Chondrocyte (in vitro differentiated cells): ENCODE measurements around the gene FYB2. TPM values are rescaled to one million over a fixed set of nuclear protein-coding genes. Genes with fewer than 3 reads are reported as not detected.

ENCODE experiments used
- DNase-seq: peaks from one replicate; pipeline ENCODE4 v3.0.0; 2021; ENCODE audit warnings: mixed read lengths, low spot score
- H3K27ac Mint-ChIP-seq: one replicate; pipeline ENCODE4 v1.8.0; 2021; ENCODE audit warnings: mild to moderate bottlenecking, moderate library complexity, mixed read lengths; ENCODE audit not compliant: unreplicated experiment
- H3K27me3 Mint-ChIP-seq: 2 replicates; pipeline ENCODE4 v1.8.0; 2021; ENCODE audit warnings: low read depth, mixed read lengths
- H3K36me3 Mint-ChIP-seq: 2 replicates; pipeline ENCODE4 v1.8.0; 2021; ENCODE audit warnings: low read depth, mixed read lengths
- H3K4me1 Mint-ChIP-seq: 2 replicates; pipeline ENCODE4 v1.8.0; 2021; ENCODE audit warnings: low read depth, mild to moderate bottlenecking, mixed read lengths
- H3K4me3 Mint-ChIP-seq: one replicate; pipeline ENCODE4 v1.8.0; 2021; ENCODE audit warnings: mild to moderate bottlenecking, moderate library complexity, mixed read lengths; ENCODE audit not compliant: unreplicated experiment
- H3K9me3 Mint-ChIP-seq: 2 replicates; pipeline ENCODE4 v1.8.0; 2021; ENCODE audit warnings: low read depth, mixed read lengths
- total RNA-seq: library from RNA; stranded (reverse); gene quantifications from 3 replicates; pipeline ENCODE4 v1.2.1, GENCODE V29; 2021
- TF ChIP-seq, protein P1 (sequence below): fragments of 200-600 bp; sonication (generic); IDR thresholded peaks from 2 replicates; pipeline ENCODE4 v1.5.0; 2021; ENCODE audit warnings: antibody characterized with exemption, mild to moderate bottlenecking, moderate library complexity

FYB2 gene
- total RNA-seq, 1 donor from 2014 or later: 0.10 TPM

DNA sequence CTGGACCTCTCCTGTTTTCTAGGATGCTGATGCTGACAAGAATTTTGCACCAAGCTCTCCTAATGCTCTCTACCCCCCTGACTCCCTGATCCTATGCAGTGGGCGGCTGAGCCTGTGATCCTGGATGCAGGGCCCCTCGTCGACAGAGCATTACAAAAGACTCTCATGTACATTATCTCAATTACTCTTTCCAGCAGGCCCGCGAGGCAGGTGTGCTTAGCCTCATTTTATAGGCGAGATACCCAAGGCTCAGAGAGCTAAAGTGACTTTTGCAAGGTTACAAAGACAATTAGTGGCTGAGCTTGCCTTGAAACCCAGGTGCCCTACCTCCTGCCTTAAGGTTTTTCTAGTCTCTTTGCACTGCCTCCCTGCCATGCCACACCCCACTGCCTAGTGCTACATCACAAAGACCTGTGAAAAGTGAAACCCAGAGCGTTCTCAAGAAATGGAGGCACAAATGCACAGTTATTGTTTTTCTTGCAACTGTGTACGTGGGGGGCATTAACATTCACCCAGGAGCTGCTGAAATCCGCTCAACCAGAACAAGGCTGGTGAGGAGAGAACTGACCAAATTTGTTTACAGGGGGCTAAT lies 25.4 kb upstream of the FYB2 start:
- no peaks in the 10 kb centered on the region for H3K36me3 Mint-ChIP-seq
- no peak overlapping the region for H3K27ac Mint-ChIP-seq
- no peaks in the 10 kb centered on the region for H3K4me1 Mint-ChIP-seq
- TF ChIP-seq, protein P1, sequence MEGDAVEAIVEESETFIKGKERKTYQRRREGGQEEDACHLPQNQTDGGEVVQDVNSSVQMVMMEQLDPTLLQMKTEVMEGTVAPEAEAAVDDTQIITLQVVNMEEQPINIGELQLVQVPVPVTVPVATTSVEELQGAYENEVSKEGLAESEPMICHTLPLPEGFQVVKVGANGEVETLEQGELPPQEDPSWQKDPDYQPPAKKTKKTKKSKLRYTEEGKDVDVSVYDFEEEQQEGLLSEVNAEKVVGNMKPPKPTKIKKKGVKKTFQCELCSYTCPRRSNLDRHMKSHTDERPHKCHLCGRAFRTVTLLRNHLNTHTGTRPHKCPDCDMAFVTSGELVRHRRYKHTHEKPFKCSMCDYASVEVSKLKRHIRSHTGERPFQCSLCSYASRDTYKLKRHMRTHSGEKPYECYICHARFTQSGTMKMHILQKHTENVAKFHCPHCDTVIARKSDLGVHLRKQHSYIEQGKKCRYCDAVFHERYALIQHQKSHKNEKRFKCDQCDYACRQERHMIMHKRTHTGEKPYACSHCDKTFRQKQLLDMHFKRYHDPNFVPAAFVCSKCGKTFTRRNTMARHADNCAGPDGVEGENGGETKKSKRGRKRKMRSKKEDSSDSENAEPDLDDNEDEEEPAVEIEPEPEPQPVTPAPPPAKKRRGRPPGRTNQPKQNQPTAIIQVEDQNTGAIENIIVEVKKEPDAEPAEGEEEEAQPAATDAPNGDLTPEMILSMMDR: no peak
- no peak for DNase-seq
- H3K27me3 Mint-ChIP-seq: peaks cover 21% of the 10 kb centered on the region
- H3K4me3 Mint-ChIP-seq: no peak overlapping the region
- H3K9me3 Mint-ChIP-seq: peaks cover 4% of the 10 kb centered on the region

GRCh38 chr1:56843544-56843943 lies 24.3 kb upstream of the FYB2 start:
- H3K9me3 Mint-ChIP-seq: peaks cover 10% of the 10 kb centered on the region
- TF ChIP-seq, protein P1: no peak
- DNase-seq: no peak
- H3K27ac Mint-ChIP-seq: no peak overlapping the region
- H3K4me3 Mint-ChIP-seq: no peak overlapping the region
- no peaks in the 10 kb centered on the region for H3K36me3 Mint-ChIP-seq
- peaks cover 21% of the 10 kb centered on the region for H3K27me3 Mint-ChIP-seq
- H3K4me1 Mint-ChIP-seq: no peaks in the 10 kb centered on the region

GRCh38 chr1:56838759-56839158 lies 19.6 kb upstream of the FYB2 start:
- Mint-ChIP-seq H3K9me3 (peaks cover 10% of the 10 kb centered on the region), H3K27ac (no peak overlapping the region), H3K36me3 (no peaks in the 10 kb centered on the region), H3K4me3 (no peak overlapping the region), H3K27me3 (peaks cover 6% of the 10 kb centered on the region), H3K4me1 (no peaks in the 10 kb centered on the region)
- TF ChIP-seq, protein P1: no peak
- no peak for DNase-seq

- peaks cover 8% of the 10 kb centered on the region for H3K4me1 Mint-ChIP-seq
- H3K4me3 Mint-ChIP-seq: no peak overlapping the region
- no peak overlapping the region for H3K27ac Mint-ChIP-seq
- TF ChIP-seq, protein P1: no peak
- no peak for DNase-seq
- peaks cover 10% of the 10 kb centered on the region for H3K9me3 Mint-ChIP-seq
- no peaks in the 10 kb centered on the region for H3K36me3 Mint-ChIP-seq
- H3K27me3 Mint-ChIP-seq: peaks cover 4% of the 10 kb centered on the region
These were observed 18.2 kb upstream of the FYB2 start for GRCh38 chr1:56837244-56837939.

DNA sequence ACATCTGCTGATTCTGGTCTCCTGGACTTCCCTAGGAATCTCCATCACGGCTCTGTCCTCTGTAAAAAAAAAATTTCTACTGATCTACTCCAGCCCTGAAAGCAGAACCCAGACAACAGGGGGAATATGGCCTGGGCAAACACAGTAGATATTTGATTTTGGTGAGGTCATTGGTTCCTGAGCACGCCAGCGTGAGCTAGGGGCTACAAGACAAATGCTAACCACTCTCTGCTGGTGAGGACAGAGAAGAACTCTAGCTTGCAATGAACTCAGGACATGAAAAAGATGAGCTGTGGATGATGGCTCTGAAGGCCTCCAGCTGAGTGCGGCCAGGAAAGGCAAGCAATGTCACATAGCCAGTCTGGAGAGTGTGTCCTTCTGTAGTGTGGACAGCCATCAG lies 17.2 kb upstream of the FYB2 start:
- Mint-ChIP-seq H3K27ac (no peak overlapping the region), H3K4me3 (no peak overlapping the region), H3K36me3 (no peaks in the 10 kb centered on the region), H3K27me3 (no peaks in the 10 kb centered on the region), H3K4me1 (peaks cover 18% of the 10 kb centered on the region), H3K9me3 (peaks cover 10% of the 10 kb centered on the region)
- no peak for DNase-seq
- TF ChIP-seq, protein P1: no peak
